Measurements from ENCODE around the gene PRSS22.

DNA sequence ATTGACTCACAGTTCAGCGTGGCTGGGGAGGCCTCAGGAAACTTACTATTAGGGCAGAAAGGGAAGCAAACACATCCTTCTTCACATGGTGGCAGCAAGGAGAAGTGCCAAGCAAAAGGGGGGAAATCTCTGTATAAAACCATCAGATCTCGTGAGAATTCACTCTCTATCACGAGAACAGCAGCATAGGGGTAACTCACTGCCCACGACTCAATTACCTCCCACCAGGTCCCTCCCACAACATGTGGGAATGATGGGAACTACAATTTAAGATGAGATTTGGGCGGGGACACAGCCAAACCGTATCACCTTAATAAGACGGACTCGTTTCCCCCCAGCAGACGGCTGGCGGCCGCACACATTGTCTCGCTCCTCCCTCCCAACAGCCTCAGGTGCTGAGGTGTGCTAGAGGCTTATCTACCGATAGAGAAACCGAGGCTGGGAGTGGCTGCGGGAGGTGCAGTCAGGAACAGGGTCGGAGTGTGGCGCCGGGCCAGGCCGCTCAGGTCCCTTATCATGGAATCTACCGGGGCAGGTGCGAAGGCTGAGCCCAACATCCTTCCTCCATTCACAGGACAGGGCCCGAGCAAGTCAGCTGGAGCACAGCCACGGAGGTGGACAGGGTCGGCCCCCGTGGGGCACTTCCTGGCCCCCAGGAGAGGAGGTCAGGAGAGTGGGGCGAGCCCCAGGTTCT is 32.8 kb downstream of the PRSS22 start:
- TF ChIP-seq, protein P1, sequence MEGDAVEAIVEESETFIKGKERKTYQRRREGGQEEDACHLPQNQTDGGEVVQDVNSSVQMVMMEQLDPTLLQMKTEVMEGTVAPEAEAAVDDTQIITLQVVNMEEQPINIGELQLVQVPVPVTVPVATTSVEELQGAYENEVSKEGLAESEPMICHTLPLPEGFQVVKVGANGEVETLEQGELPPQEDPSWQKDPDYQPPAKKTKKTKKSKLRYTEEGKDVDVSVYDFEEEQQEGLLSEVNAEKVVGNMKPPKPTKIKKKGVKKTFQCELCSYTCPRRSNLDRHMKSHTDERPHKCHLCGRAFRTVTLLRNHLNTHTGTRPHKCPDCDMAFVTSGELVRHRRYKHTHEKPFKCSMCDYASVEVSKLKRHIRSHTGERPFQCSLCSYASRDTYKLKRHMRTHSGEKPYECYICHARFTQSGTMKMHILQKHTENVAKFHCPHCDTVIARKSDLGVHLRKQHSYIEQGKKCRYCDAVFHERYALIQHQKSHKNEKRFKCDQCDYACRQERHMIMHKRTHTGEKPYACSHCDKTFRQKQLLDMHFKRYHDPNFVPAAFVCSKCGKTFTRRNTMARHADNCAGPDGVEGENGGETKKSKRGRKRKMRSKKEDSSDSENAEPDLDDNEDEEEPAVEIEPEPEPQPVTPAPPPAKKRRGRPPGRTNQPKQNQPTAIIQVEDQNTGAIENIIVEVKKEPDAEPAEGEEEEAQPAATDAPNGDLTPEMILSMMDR (conservative IDR thresholded peaks at IDR 0.05; ENCODE audit: low read depth, low read length): no peak
- TF ChIP-seq EZH2 (IDR thresholded peaks at IDR 0.05; ENCODE audit: low read length, unreplicated experiment): no peak
- TF ChIP-seq EZH2phosphoT487 (IDR thresholded peaks at IDR 0.05; ENCODE audit: borderline replicate concordance, low read length): no peak
